Fibroblast of villous mesenchyme (primary cell): ENCODE results near the gene KLF5. TPM values are rescaled to one million over a fixed set of nuclear protein-coding genes. Genes with fewer than 3 reads are reported as not detected.

Source experiments
- DNase-seq: peaks from one replicate; pipeline ENCODE4 v3.0.0-alpha.2; 2010; ENCODE audit warnings: low read depth
- H3K4me3 ChIP-seq: 2 replicates; pipeline ENCODE4 v1.5.1; 2011; ENCODE audit warnings: low read depth, mild to moderate bottlenecking, low read length
- CTCF ChIP-seq: IDR thresholded peaks from 2 replicates; pipeline ENCODE4 v1.5.1; 2012; ENCODE audit warnings: low read depth, mild to moderate bottlenecking, low read length; ENCODE audit not compliant: insufficient read depth
- total RNA-seq: library from RNA; depleted of rRNA; stranded (reverse); fragments of >200 nt; gene quantifications from 2 replicates; pipeline ENCODE4 v1.2.3, GENCODE V29; 2012

The KLF5 gene
- total RNA-seq, 1 donor, result 15.1 TPM

GRCh38 chr13:73081256-73081915, 22.6 kb downstream of the KLF5 start:
- no peak for TF ChIP-seq CTCF
- no peak for DNase-seq
- H3K4me3 ChIP-seq, result no peak overlapping the region

GRCh38 chr13:73082471-73082870, 23.7 kb downstream of the KLF5 start:
- DNase-seq, result no peak
- H3K4me3 ChIP-seq, result no peak overlapping the region
- TF ChIP-seq CTCF, result no peak

- no peak for TF ChIP-seq CTCF
- H3K4me3 ChIP-seq, result no peak overlapping the region
- DNase-seq, result no peak
Measured at GRCh38 chr13:73082895-73083294, 24.1 kb downstream of the KLF5 start.

GRCh38 chr13:73088332-73088935, 29.6 kb downstream of the KLF5 start:
- no peak for TF ChIP-seq CTCF
- H3K4me3 ChIP-seq, result no peak overlapping the region
- no peak for DNase-seq

GRCh38 chr13:73089213-73089612, 30.4 kb downstream of the KLF5 start:
- DNase-seq, result no peak
- no peak overlapping the region for H3K4me3 ChIP-seq
- no peak for TF ChIP-seq CTCF

GRCh38 chr13:73090116-73090822, 31.5 kb downstream of the KLF5 start:
- DNase-seq, result peak; percentile 69
- no peak overlapping the region for H3K4me3 ChIP-seq
- TF ChIP-seq CTCF, result no peak
